IMR-90 (cell line): ENCODE measurements around the gene IVL. TPM values are rescaled to one million over a fixed set of nuclear protein-coding genes. Genes with fewer than 3 reads are reported as not detected.

Source experiments
- ATAC-seq: fragments of 200-7000 bp; cut with Tn5 transposase; 2 replicates; pipeline ENCODE4 v1.9.1; 2020; ENCODE audit warnings: low read depth, mild to moderate bottlenecking, moderate library complexity
- BruUV-seq: library from RNA; stranded (reverse); fragments of 400-500 nt; replicated peaks from 2 replicates; lab custom pipeline; 2021; lab: Mats Ljungman, UMichigan
- CTCF ChIA-PET: fragments of 300-600 bp; formaldehyde crosslinking; extraction: SDS; loops from one replicate; lab custom pipeline; 2021; ENCODE audit warnings: antibody characterized with exemption; lab: Yijun Ruan, JAX
- POLR2A ChIA-PET: fragments of 300-600 bp; sonication (Branson Sonifier 250); formaldehyde crosslinking; loops from one replicate; lab custom pipeline; 2022; ENCODE audit warnings: antibody characterized with exemption; ENCODE audit not compliant: unreplicated experiment; lab: Charles Lee
- DNase-seq: peaks from one replicate; pipeline ENCODE4 v3.0.0; 2013
- H2AFZ ChIP-seq: replicated peaks from 2 replicates; pipeline ENCODE3; 2013; ENCODE audit warnings: low read length, mild to moderate bottlenecking; ENCODE audit not compliant: poor library complexity
- H2AK5ac ChIP-seq: 2 replicates; pipeline ENCODE4 v1.6.1; 2013; ENCODE audit warnings: low read depth, low read length, inconsistent platforms
- H2AK9ac ChIP-seq: replicated peaks from 2 replicates; pipeline ENCODE3; 2013; ENCODE audit warnings: mild to moderate bottlenecking, low read depth, low read length, moderate library complexity; ENCODE audit not compliant: poor library complexity
- H2BK120ac ChIP-seq: 2 replicates; pipeline ENCODE4 v1.6.1; 2013; ENCODE audit warnings: low read depth, low read length, inconsistent platforms
- H2BK15ac ChIP-seq: 3 replicates; pipeline ENCODE4 v1.6.1; 2013; ENCODE audit warnings: low read depth, low read length, inconsistent platforms
- H2BK20ac ChIP-seq: 2 replicates; pipeline ENCODE4 v1.6.1; 2013; ENCODE audit warnings: low read depth, mild to moderate bottlenecking, inconsistent platforms, low read length, moderate library complexity
- H2BK5ac ChIP-seq: 2 replicates; pipeline ENCODE4 v1.6.1; 2013; ENCODE audit warnings: mild to moderate bottlenecking, low read depth, low read length, inconsistent platforms; ENCODE audit not compliant: poor library complexity, severe bottlenecking
- H3K14ac ChIP-seq: replicated peaks from 2 replicates; pipeline ENCODE4 v1.6.1; 2013; ENCODE audit warnings: low read depth, low read length, inconsistent platforms
- H3K18ac ChIP-seq: 2 replicates; pipeline ENCODE4 v1.6.1; 2013; ENCODE audit warnings: low read depth, low read length, control low read depth
- H3K23ac ChIP-seq: 2 replicates; pipeline ENCODE4 v1.6.1; 2013; ENCODE audit warnings: low read depth, low read length, inconsistent platforms
- H3K27ac ChIP-seq: 2 replicates; pipeline ENCODE4 v1.5.1; 2013; ENCODE audit warnings: mild to moderate bottlenecking, control low read depth, low read length; ENCODE audit not compliant: insufficient read depth
- H3K27me3 ChIP-seq: 2 replicates; pipeline ENCODE4 v1.6.1; 2013; ENCODE audit warnings: low read length; ENCODE audit not compliant: control insufficient read depth, insufficient read depth
- H3K36me3 ChIP-seq: 2 replicates; pipeline ENCODE4 v1.6.1; 2013; ENCODE audit warnings: low read length, mixed read lengths; ENCODE audit not compliant: control insufficient read depth, insufficient read depth
- H3K4ac ChIP-seq: 2 replicates; pipeline ENCODE4 v1.6.1; 2013; ENCODE audit warnings: low read depth, low read length, inconsistent platforms
- H3K4me1 ChIP-seq: 2 replicates; pipeline ENCODE4 v1.6.1; 2013; ENCODE audit warnings: low read length, mixed read lengths; ENCODE audit not compliant: control insufficient read depth, insufficient read depth
- H3K4me2 ChIP-seq: 2 replicates; pipeline ENCODE4 v1.6.1; 2013; ENCODE audit warnings: low read depth, mild to moderate bottlenecking, control low read depth, low read length, moderate library complexity
- H3K4me3 ChIP-seq: 2 replicates; pipeline ENCODE4 v1.5.1; 2013; ENCODE audit warnings: low read depth, mild to moderate bottlenecking, control low read depth, low read length, moderate library complexity; ENCODE audit not compliant: insufficient read depth
- H3K56ac ChIP-seq: 2 replicates; pipeline ENCODE4 v1.6.1; 2013; ENCODE audit warnings: low read length, inconsistent platforms; ENCODE audit not compliant: insufficient read depth; ENCODE audit errors: extremely low read depth
- H3K79me1 ChIP-seq, 2 experiments: 2 replicates each; pipeline ENCODE4 v1.6.1; 2013; ENCODE audit warnings: low read length in 2 of 2, inconsistent platforms in 1 of 2, low read depth in 1 of 2
- H3K9ac ChIP-seq: 2 replicates; pipeline ENCODE4 v1.6.1; 2013; ENCODE audit warnings: low read depth, low read length, control low read depth
- H3K9me1 ChIP-seq: 2 replicates; pipeline ENCODE4 v1.6.1; 2013; ENCODE audit warnings: low read length, inconsistent platforms; ENCODE audit not compliant: insufficient read depth
- H3K9me3 ChIP-seq: 2 replicates; pipeline ENCODE4 v1.6.1; 2013; ENCODE audit warnings: low read length; ENCODE audit not compliant: control insufficient read depth, insufficient read depth
- H4K20me1 ChIP-seq: 2 replicates; pipeline ENCODE4 v1.6.1; 2013; ENCODE audit warnings: low read length, inconsistent platforms; ENCODE audit not compliant: insufficient read depth
- H4K5ac ChIP-seq: 2 replicates; pipeline ENCODE4 v1.6.1; 2013; ENCODE audit warnings: mild to moderate bottlenecking, low read depth, low read length, control low read depth
- H4K8ac ChIP-seq, 2 experiments: 2 replicates each; pipeline ENCODE4 v1.6.1; 2013; ENCODE audit warnings: low read depth in 2 of 2, low read length in 2 of 2, control low read depth in 1 of 2, inconsistent platforms in 1 of 2
- H4K91ac ChIP-seq: 2 replicates; pipeline ENCODE4 v1.6.1; 2013; ENCODE audit warnings: low read depth, low read length, inconsistent platforms; ENCODE audit not compliant: insufficient read depth
- BHLHE40 ChIP-seq: fragments of 150-350 bp; IDR thresholded peaks from 2 replicates; pipeline ENCODE4 v1.6.1; 2016; ENCODE audit warnings: mild to moderate bottlenecking, low read depth, low read length
- CEBPB ChIP-seq: IDR thresholded peaks from 2 replicates; pipeline ENCODE4 v1.6.1; 2012; ENCODE audit warnings: low read depth, low read length, improper control_type of control experiment
- CTCF ChIP-seq: conservative IDR thresholded peaks from 2 replicates; pipeline ENCODE4 v1.5.1; 2012; ENCODE audit warnings: mild to moderate bottlenecking, low read depth, low read length, improper control_type of control experiment
- ELK1 ChIP-seq: fragments of 150-350 bp; IDR thresholded peaks from 2 replicates; pipeline ENCODE4 v1.6.1; 2016; ENCODE audit warnings: low read depth, mild to moderate bottlenecking, low read length, moderate library complexity, borderline replicate concordance
- FOS ChIP-seq: fragments of 150-350 bp; IDR thresholded peaks from 2 replicates; pipeline ENCODE4 v1.6.1; 2016; ENCODE audit warnings: low read depth, low read length
- POLR2A ChIP-seq: IDR thresholded peaks from 2 replicates; pipeline ENCODE4 v1.6.1; 2012; ENCODE audit warnings: mild to moderate bottlenecking, low read depth, low read length
- RAD21 ChIP-seq: IDR thresholded peaks from 2 replicates; pipeline ENCODE4 v1.6.1; 2012; ENCODE audit warnings: low read length, improper control_type of control experiment
- RCOR1 ChIP-seq: IDR thresholded peaks from 2 replicates; pipeline ENCODE4 v1.6.1; 2012; ENCODE audit warnings: mild to moderate bottlenecking, low read length, improper control_type of control experiment; ENCODE audit not compliant: insufficient replicate concordance
- RFX5 ChIP-seq: IDR thresholded peaks from 2 replicates; pipeline ENCODE4 v1.8.0; 2012; ENCODE audit warnings: low read depth, mild to moderate bottlenecking, low read length, moderate library complexity
- USF2 ChIP-seq: fragments of 150-350 bp; IDR thresholded peaks from 2 replicates; pipeline ENCODE4 v1.6.1; 2017; ENCODE audit warnings: mild to moderate bottlenecking, antibody characterized with exemption, low read length, low read depth
- WGBS, 2 experiments: methylation state at CpG; one replicate each; pipeline versions ENCODE4 v1.1.5 to v1.1.7; 2013; ENCODE audit warnings: missing lambda C conversion rate in 2 of 2; ENCODE audit not compliant: insufficient read length in 1 of 2; ENCODE audit errors: extremely low coverage in 2 of 2; 5-methylcytosine and 5-hydroxymethylcytosine counted together
- dilution Hi-C: fragments of 300-500 bp; cut with HindIII; formaldehyde crosslinking; loops from one replicate; pipeline ENCODE4 v1.14.3; 2018; ENCODE audit warnings: low sequenced_read_pairs; ENCODE audit not compliant: unreplicated experiment
- in situ Hi-C: fragments of 300-500 bp; cut with MboI; formaldehyde crosslinking; loops from 3 replicates; pipeline ENCODE4 v1.14.3; 2019; ENCODE audit warnings: low sequenced_read_pairs, inconsistent platforms, mixed read lengths
- intact Hi-C: fragments of 100-400 bp; cut with micrococcal nuclease; formaldehyde crosslinking; loops from 2 replicates; pipeline ENCODE4 v1.10.0; 2022
- polyA plus RNA-seq, 3 experiments: library from polyadenylated mRNA; depleted of rRNA; stranded (reverse); fragments of >200 nt; gene quantifications; 2 replicates each; pipeline ENCODE4 v1.2.3, GENCODE V29; 2012; ENCODE audit warnings: low replicate concordance in 1 of 3
- total RNA-seq: library from RNA; depleted of rRNA; stranded (reverse); fragments of >200 nt; gene quantifications from 2 replicates; pipeline ENCODE4 v1.2.3, GENCODE V29; 2012

IVL gene
- total and polyA plus RNA-seq, 2 of the 4 experiments (the other 2 are of a cell fraction), result not detected

GRCh38 chr1:152954436-152954835 lies 46.1 kb downstream of the IVL start:
- no TSS peak for BruUV-seq
- no peak overlapping the region for H4K8ac ChIP-seq
- no peak overlapping the region for H3K4ac ChIP-seq
- dilution Hi-C loops, result no loop called here
- ChIA-PET CTCF (no interaction called here), POLR2A (no interaction called here)
- TF ChIP-seq RCOR1, result no peak
- TF ChIP-seq USF2, result no peak
- no peak for TF ChIP-seq POLR2A
- no peak for TF ChIP-seq BHLHE40
- TF ChIP-seq RAD21, result no peak
- no peak for TF ChIP-seq RFX5
- TF ChIP-seq ELK1, result no peak
- no peak for TF ChIP-seq CTCF
- no peak for TF ChIP-seq CEBPB
- no peak for TF ChIP-seq FOS
- no peaks in the 10 kb centered on the region for H3K9me1 ChIP-seq
- no peaks in the 10 kb centered on the region for H3K36me3 ChIP-seq
- no peak overlapping the region for H3K4me3 ChIP-seq
- H3K14ac ChIP-seq, result no peak overlapping the region
- H2BK15ac ChIP-seq, result no peak overlapping the region
- H3K9ac ChIP-seq, result no peak overlapping the region
- no peaks in the 10 kb centered on the region for H3K27me3 ChIP-seq
- no peak overlapping the region for H2AK5ac ChIP-seq
- H3K23ac ChIP-seq, result no peak overlapping the region
- H2AFZ ChIP-seq, result no peak overlapping the region
- no peak overlapping the region for H2BK5ac ChIP-seq
- H3K79me1 ChIP-seq, result no peaks in the 10 kb centered on the region
- ATAC-seq (no peak), DNase-seq (no peak)
- no CpG with 5 or more reads among the region's 6 CpGs for WGBS, 2 experiments
- intact Hi-C loops, result no loop called here
- no peak overlapping the region for H3K4me2 ChIP-seq
- no peaks in the 10 kb centered on the region for H4K20me1 ChIP-seq
- in situ Hi-C loops, result no loop called here
- no peak overlapping the region for H4K91ac ChIP-seq
- H2BK120ac ChIP-seq, result no peak overlapping the region
- no peak overlapping the region for H3K27ac ChIP-seq
- H3K9me3 ChIP-seq, result no peaks in the 10 kb centered on the region
- no peak overlapping the region for H4K5ac ChIP-seq
- no peaks in the 10 kb centered on the region for H3K4me1 ChIP-seq
- no peak overlapping the region for H2AK9ac ChIP-seq
- no peak overlapping the region for H3K18ac ChIP-seq
- H2BK20ac ChIP-seq, result no peak overlapping the region
- no peak overlapping the region for H3K56ac ChIP-seq
